AG09309 (cell line): ENCODE data around the gene MZT1.

ENCODE experiments used
- DNase-seq: peaks from one replicate; pipeline ENCODE4 v3.0.0-alpha.2; 2010; ENCODE audit warnings: low read depth
- H3K4me3 ChIP-seq: 2 replicates; pipeline ENCODE4 v1.5.1; 2011; ENCODE audit warnings: mild to moderate bottlenecking, low read depth, low read length, moderate library complexity; ENCODE audit not compliant: control insufficient read depth
- TF ChIP-seq, protein P1 (sequence below): IDR thresholded peaks from 2 replicates; pipeline ENCODE4 v1.5.1; 2011; ENCODE audit warnings: mild to moderate bottlenecking, low read depth, low read length, inconsistent platforms; ENCODE audit not compliant: insufficient read depth, control insufficient read depth; ENCODE audit errors: missing control alignments

The MZT1 gene, protein sequence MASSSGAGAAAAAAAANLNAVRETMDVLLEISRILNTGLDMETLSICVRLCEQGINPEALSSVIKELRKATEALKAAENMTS

DNA sequence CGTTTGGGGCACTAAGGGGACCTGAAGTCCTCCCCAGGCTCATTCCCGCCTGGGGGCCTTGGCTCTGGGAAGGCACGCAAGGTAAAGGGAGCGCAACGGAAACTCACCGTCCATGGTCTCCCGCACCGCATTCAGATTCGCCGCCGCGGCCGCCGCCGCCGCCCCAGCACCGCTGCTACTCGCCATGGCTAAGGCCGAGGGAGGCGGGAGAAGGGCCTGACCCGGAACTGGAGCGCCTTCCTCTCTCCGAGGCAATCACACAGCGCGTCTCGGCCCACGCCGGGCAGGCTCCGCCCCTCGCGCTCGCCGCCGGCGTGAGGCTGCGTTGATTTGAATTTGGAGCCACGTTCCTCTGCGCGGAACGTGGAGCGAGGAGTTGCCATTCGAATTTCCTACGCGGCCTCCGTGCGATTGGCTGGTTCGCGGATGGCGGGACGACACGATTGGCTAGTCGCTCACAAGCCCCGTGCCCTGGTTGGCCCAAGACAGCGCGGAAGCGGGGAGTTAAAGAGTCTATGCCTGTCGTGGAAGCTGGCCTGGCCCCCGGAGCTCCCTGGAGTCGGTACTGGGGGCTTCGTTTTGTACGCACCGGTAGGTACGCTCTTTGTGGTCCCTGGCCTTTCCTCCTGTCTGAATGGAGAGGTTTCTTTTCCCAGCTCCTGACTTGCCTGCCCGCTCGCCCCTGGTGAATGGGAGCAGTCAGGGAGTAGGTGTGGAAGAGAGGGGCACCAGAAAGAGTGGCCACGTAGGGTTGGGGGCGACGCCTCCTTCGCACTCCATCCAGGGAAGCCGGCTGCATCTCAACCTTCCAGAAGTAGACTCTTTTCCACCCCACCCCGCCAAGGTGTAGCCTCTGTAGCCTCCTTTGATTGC, at the start of gene MZT1, which contains the start of gene BORA:
TSS of gene MZT1 (minus strand) at position 213 of the 873 bp plus-strand sequence. CDS start at position 186, 27 bp downstream.
TSS of gene BORA (plus strand) at position 507 of the 873 bp plus-strand sequence. CDS start 1,018 bp downstream, outside the sequence.
- peak; percentile 86 for DNase-seq
- TF ChIP-seq, protein P1, sequence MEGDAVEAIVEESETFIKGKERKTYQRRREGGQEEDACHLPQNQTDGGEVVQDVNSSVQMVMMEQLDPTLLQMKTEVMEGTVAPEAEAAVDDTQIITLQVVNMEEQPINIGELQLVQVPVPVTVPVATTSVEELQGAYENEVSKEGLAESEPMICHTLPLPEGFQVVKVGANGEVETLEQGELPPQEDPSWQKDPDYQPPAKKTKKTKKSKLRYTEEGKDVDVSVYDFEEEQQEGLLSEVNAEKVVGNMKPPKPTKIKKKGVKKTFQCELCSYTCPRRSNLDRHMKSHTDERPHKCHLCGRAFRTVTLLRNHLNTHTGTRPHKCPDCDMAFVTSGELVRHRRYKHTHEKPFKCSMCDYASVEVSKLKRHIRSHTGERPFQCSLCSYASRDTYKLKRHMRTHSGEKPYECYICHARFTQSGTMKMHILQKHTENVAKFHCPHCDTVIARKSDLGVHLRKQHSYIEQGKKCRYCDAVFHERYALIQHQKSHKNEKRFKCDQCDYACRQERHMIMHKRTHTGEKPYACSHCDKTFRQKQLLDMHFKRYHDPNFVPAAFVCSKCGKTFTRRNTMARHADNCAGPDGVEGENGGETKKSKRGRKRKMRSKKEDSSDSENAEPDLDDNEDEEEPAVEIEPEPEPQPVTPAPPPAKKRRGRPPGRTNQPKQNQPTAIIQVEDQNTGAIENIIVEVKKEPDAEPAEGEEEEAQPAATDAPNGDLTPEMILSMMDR = no peak
- peak within 1 kb of the TSS; percentile 99 for H3K4me3 ChIP-seq

GRCh38 chr13:72774019-72774418, 46.6 kb upstream of the MZT1 start:
- TF ChIP-seq, protein P1 = no peak
- H3K4me3 ChIP-seq = no peak overlapping the region
- peak; percentile 7 for DNase-seq

- no peak for DNase-seq
- H3K4me3 ChIP-seq = no peak overlapping the region
- TF ChIP-seq, protein P1 = no peak
These were observed 36.0 kb upstream of the MZT1 start for GRCh38 chr13:72763411-72763810.

- no peak for DNase-seq
- TF ChIP-seq, protein P1 = no peak
- no peak overlapping the region for H3K4me3 ChIP-seq
These were observed 32.8 kb upstream of the MZT1 start for GRCh38 chr13:72760189-72760588.

DNA sequence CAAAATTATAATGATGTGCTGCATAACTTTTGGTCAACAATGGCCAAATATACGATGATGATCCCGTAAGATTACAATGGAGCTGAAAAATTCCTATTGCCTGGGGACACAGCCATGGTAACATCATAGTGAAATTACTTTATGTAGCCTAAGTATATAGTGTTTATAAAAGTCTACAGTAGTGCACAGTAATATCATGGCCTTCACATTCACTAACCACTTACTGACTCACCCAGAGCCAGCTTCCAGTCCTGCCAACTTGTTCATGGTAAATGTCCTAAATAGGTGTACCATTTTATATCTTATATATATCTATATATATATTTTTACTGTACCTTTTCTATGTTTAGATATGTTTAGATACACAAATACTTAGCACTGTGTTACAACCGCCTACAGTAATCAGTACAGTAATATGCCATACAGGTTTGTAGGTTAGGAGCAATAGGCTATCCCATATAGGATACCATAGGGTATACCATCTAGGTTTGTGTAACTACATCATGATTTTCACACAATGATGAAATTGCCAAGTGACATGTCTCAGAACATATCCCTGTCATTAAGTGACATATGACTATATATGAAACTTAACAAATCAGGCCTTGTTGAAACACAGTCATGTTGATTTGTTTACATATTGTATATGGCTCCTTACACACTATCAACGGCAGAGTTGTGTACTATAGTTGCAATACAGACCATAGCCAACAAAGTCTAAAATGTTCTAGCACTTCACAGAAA, 30.5 kb upstream of the MZT1 start:
- no peak overlapping the region for H3K4me3 ChIP-seq
- no peak for DNase-seq
- TF ChIP-seq, protein P1 = no peak

DNA sequence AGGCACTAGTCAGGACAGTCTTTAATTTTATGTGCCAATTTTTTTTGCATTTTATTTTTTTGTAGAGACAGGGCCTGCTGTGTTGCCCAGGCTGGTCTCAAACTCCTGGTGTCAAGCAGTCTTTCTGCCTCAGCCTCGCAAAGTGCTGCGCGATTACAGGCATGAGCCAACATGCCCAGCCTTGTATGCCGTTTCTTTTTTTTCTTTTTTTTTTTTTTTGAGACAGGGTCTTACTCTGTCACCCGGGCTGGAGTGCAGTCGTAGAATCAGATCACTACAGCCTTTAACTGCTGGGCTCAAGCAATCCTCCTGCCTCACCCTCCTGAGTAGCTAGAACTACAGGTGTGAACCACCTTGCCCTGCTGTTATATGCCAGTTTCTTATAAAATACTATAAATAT, 26.7 kb upstream of the MZT1 start:
- TF ChIP-seq, protein P1 = no peak
- DNase-seq = no peak
- H3K4me3 ChIP-seq = no peak overlapping the region
